K562 (cell line): ENCODE data around the gene COL9A3. TPM values are rescaled to one million over a fixed set of nuclear protein-coding genes. Genes with fewer than 3 reads are reported as not detected.

ENCODE experiments used
- CC2D1A ChIP-seq: fragments of 450-650 bp; IDR thresholded peaks from 2 replicates; pipeline ENCODE4 v1.6.1; 2017; ENCODE audit warnings: mild to moderate bottlenecking
- ERF ChIP-seq: fragments of 450-650 bp; formaldehyde crosslinking; IDR thresholded peaks from 2 replicates; pipeline ENCODE4 v1.4.0; 2020; ENCODE audit warnings: mild to moderate bottlenecking, mixed read lengths
- FUS ChIP-seq: fragments of 200-400 bp; formaldehyde crosslinking; optimal IDR thresholded peaks from 2 replicates; pipeline ENCODE3; 2017; ENCODE audit warnings: low read depth, low read length
- GTF2E2 ChIP-seq: fragments of 200-800 bp; sonication (Bioruptor generic); IDR thresholded peaks from 2 replicates; pipeline ENCODE4 v1.6.1; 2016; ENCODE audit warnings: missing genetic modification characterization, missing compliant biosample characterization
- PTTG1 ChIP-seq: fragments of 450-650 bp; IDR thresholded peaks from 2 replicates; pipeline ENCODE4 v1.6.1; 2016; ENCODE audit warnings: low read depth, mild to moderate bottlenecking, missing genetic modification characterization, missing compliant biosample characterization
- ZNF347 ChIP-seq: fragments of 450-650 bp; formaldehyde crosslinking; IDR thresholded peaks from 2 replicates; pipeline ENCODE4 v1.4.0; 2020; ENCODE audit warnings: low read depth, mild to moderate bottlenecking, moderate library complexity
- polyA plus RNA-seq, 8 experiments: library from polyadenylated mRNA; depleted of rRNA in 4 of 8; stranded (reverse) in 5 of 8; unstranded in 3 of 8; fragments of >200 nt; fragmentation: Nextera tagmentation in 2 of 8; fragmentation: Illumina TruSeq in 1 of 8; extraction: Ambion mirVana in 2 of 8; extraction: Trizol in 1 of 8; gene quantifications; 2 replicates each; pipeline versions ENCODE4 v1.2.1 to v1.2.3, GENCODE V29; 2011 to 2014; ENCODE audit warnings: inconsistent platforms in 1 of 8, missing spikeins in 1 of 8
- total RNA-seq, 7 experiments: library from RNA; depleted of rRNA in 6 of 7; stranded (reverse); fragments of >200 nt in 6 of 7; fragmentation: Illumina TruSeq in 2 of 7; extraction: Trizol in 2 of 7; gene quantifications; 2 replicates each; pipeline versions ENCODE4 v1.2.1 to v1.2.3, GENCODE V29; 2011 to 2021; ENCODE audit warnings: low replicate concordance in 1 of 7
- TF ChIP-seq, protein P1 (sequence below): fragments of 450-650 bp; IDR thresholded peaks from 2 replicates; pipeline ENCODE4 v1.6.1; 2016; ENCODE audit warnings: antibody characterized with exemption
- TF ChIP-seq, protein P2 (sequence below): fragments of 250-450 bp; sonication (Bioruptor Pico); IDR thresholded peaks from 2 replicates; pipeline ENCODE4 v1.4.0; 2020; ENCODE audit warnings: mild to moderate bottlenecking, moderate library complexity
- TF ChIP-seq, protein P3 (sequence below): fragments of 450-650 bp; IDR thresholded peaks from 2 replicates; pipeline ENCODE4 v1.6.1; 2017; ENCODE audit warnings: antibody characterized with exemption, mild to moderate bottlenecking

Gene COL9A3
- total and polyA plus RNA-seq, 9 of the 15 experiments (the other 6 are each of a cell fraction or from before 2014, with no cell fraction given) = 0.14 to 3.6 (median 0.88) TPM; not detected in 1

DNA sequence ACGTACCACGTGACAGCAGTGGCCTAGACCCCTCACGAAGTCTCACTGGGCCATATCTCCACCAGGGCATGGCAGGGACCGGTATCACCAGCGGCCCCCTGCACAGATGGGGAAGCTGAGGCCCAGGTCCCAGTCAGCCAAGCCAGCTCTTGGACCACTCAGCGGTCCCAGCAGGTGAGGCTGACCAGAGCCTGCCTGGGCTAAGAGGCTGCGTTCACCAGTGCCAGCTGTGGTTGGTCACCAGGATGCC, 23.2 kb upstream of the COL9A3 start (continued):
- TF ChIP-seq, protein P1, sequence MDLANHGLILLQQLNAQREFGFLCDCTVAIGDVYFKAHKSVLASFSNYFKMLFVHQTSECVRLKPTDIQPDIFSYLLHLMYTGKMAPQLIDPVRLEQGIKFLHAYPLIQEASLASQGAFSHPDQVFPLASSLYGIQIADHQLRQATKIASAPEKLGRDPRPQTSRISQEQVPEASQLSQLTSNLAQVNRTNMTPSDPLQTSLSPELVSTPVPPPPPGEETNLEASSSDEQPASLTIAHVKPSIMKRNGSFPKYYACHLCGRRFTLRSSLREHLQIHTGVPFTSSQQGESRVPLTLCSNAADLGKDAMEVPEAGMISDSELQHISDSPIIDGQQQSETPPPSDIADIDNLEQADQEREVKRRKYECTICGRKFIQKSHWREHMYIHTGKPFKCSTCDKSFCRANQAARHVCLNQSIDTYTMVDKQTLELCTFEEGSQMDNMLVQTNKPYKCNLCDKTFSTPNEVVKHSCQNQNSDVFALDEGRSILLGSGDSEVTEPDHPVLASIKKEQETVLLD = 0 out of 2 replicates have a peak, but pooled peaks have one; percentile 20
- TF ChIP-seq, protein P2, sequence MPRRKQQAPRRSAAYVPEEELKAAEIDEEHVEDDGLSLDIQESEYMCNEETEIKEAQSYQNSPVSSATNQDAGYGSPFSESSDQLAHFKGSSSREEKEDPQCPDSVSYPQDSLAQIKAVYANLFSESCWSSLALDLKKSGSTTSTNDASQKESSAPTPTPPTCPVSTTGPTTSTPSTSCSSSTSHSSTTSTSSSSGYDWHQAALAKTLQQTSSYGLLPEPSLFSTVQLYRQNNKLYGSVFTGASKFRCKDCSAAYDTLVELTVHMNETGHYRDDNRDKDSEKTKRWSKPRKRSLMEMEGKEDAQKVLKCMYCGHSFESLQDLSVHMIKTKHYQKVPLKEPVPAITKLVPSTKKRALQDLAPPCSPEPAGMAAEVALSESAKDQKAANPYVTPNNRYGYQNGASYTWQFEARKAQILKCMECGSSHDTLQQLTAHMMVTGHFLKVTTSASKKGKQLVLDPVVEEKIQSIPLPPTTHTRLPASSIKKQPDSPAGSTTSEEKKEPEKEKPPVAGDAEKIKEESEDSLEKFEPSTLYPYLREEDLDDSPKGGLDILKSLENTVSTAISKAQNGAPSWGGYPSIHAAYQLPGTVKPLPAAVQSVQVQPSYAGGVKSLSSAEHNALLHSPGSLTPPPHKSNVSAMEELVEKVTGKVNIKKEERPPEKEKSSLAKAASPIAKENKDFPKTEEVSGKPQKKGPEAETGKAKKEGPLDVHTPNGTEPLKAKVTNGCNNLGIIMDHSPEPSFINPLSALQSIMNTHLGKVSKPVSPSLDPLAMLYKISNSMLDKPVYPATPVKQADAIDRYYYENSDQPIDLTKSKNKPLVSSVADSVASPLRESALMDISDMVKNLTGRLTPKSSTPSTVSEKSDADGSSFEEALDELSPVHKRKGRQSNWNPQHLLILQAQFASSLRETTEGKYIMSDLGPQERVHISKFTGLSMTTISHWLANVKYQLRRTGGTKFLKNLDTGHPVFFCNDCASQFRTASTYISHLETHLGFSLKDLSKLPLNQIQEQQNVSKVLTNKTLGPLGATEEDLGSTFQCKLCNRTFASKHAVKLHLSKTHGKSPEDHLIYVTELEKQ (CRISPR knock-in tag) = no peak
- no peak for TF ChIP-seq ERF (CRISPR knock-in tag)
- no peak for TF ChIP-seq CC2D1A
- TF ChIP-seq PTTG1 (tag) = no peak
- no peak for TF ChIP-seq FUS
- TF ChIP-seq, protein P3, sequence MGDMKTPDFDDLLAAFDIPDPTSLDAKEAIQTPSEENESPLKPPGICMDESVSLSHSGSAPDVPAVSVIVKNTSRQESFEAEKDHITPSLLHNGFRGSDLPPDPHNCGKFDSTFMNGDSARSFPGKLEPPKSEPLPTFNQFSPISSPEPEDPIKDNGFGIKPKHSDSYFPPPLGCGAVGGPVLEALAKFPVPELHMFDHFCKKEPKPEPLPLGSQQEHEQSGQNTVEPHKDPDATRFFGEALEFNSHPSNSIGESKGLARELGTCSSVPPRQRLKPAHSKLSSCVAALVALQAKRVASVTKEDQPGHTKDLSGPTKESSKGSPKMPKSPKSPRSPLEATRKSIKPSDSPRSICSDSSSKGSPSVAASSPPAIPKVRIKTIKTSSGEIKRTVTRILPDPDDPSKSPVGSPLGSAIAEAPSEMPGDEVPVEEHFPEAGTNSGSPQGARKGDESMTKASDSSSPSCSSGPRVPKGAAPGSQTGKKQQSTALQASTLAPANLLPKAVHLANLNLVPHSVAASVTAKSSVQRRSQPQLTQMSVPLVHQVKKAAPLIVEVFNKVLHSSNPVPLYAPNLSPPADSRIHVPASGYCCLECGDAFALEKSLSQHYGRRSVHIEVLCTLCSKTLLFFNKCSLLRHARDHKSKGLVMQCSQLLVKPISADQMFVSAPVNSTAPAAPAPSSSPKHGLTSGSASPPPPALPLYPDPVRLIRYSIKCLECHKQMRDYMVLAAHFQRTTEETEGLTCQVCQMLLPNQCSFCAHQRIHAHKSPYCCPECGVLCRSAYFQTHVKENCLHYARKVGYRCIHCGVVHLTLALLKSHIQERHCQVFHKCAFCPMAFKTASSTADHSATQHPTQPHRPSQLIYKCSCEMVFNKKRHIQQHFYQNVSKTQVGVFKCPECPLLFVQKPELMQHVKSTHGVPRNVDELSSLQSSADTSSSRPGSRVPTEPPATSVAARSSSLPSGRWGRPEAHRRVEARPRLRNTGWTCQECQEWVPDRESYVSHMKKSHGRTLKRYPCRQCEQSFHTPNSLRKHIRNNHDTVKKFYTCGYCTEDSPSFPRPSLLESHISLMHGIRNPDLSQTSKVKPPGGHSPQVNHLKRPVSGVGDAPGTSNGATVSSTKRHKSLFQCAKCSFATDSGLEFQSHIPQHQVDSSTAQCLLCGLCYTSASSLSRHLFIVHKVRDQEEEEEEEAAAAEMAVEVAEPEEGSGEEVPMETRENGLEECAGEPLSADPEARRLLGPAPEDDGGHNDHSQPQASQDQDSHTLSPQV = peak; percentile 49
- no peak for TF ChIP-seq ZNF347
- no peak for TF ChIP-seq GTF2E2 (tag)
